GM12892 (cell line): ENCODE results near the gene GPR18.

ENCODE experiments used
- POLR2A ChIP-seq: IDR thresholded peaks from 2 replicates; pipeline ENCODE4 v1.6.1; 2011; ENCODE audit warnings: low read depth, low read length, control low read depth
- TAF1 ChIP-seq: IDR thresholded peaks from 2 replicates; pipeline ENCODE4 v1.6.1; 2011; ENCODE audit warnings: low read depth, mild to moderate bottlenecking, control low read depth, low read length, borderline replicate concordance

DNA sequence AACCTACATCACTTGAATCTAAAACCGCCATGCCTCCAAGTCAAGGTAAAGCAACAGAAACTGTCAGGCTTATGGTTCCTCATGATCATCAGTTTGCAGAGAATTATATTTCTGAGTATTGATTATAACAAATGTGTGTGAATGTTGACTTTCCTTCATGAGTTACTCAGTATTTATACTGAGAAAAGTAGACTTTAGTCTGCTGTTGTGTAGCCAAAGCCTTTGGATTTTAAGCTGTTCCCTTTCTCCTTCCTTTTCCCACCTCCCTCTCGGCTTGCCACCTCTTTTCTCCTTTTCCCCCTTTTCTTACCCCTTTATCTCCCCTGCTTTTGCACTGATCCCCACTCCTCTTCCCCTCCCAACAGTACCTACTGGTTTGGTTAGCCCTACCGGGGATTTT is 20.7 kb upstream of the GPR18 start:
- TF ChIP-seq POLR2A: no peak
- no peak for TF ChIP-seq TAF1
